Parathyroid adenoma (tissue), 2 donors: Measurements from ENCODE around the gene UCP2.

Experiments
- H2AFZ ChIP-seq: fragments of 300-600 bp; sonication (generic); one replicate; pipeline ENCODE4 v1.7.0; 2017; ENCODE audit warnings: antibody characterized with exemption, mild to moderate bottlenecking
- H3K27ac ChIP-seq: fragments of 300-600 bp; sonication (generic); one replicate; pipeline ENCODE4 v1.7.0; 2017
- H3K27me3 ChIP-seq: fragments of 300-600 bp; sonication (generic); one replicate; pipeline ENCODE4 v1.7.0; 2017; ENCODE audit warnings: low read length; ENCODE audit not compliant: control insufficient read depth, insufficient read depth
- H3K36me3 ChIP-seq: fragments of 300-600 bp; sonication (generic); one replicate; pipeline ENCODE4 v1.7.0; 2017; ENCODE audit warnings: low read length; ENCODE audit not compliant: control insufficient read depth, insufficient read depth
- H3K4me1 ChIP-seq: fragments of 300-600 bp; sonication (generic); one replicate; pipeline ENCODE4 v1.7.0; 2017; ENCODE audit warnings: control low read depth
- H3K4me2 ChIP-seq: fragments of 300-600 bp; sonication (generic); one replicate; pipeline ENCODE4 v1.7.0; 2017; ENCODE audit warnings: low read length
- H3K4me3 ChIP-seq: fragments of 300-600 bp; sonication (generic); one replicate; pipeline ENCODE4 v1.7.0; 2017; ENCODE audit warnings: low read depth, low read length
- H3K79me2 ChIP-seq: fragments of 300-600 bp; sonication (generic); one replicate; pipeline ENCODE4 v1.7.0; 2017; ENCODE audit warnings: control low read depth
- H3K9ac ChIP-seq: fragments of 300-600 bp; sonication (generic); one replicate; pipeline ENCODE4 v1.7.0; 2017; ENCODE audit warnings: mild to moderate bottlenecking
- H3K9me3 ChIP-seq: fragments of 300-600 bp; sonication (generic); one replicate; pipeline ENCODE4 v1.7.0; 2017; ENCODE audit warnings: low read length; ENCODE audit not compliant: control insufficient read depth
- TF ChIP-seq, protein P1 (sequence below): fragments of 300-600 bp; sonication (generic); IDR thresholded peaks from one replicate; pipeline ENCODE4 v1.7.0; 2017; ENCODE audit warnings: antibody characterized with exemption, mild to moderate bottlenecking
- donor health status: primary hyperparathyroidism.

UCP2 gene

DNA sequence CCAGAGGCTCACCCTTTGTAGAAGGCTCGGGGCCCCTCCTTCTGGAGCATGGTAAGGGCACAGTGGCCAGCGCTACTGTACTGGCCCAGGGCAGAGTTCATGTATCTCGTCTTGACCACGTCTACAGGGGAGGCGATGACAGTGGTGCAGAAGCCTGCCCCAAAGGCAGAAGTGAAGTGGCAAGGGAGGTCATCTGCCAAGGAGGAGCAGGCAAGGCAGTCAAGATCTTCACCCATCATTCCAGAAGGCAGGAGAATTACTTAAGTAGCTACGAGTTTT lies 7.2 kb downstream of the UCP2 start:
- Histone ChIP-seq H3K27ac (no peak overlapping the region), H2AFZ (no peak overlapping the region), H3K27me3 (no peaks in the 10 kb centered on the region), H3K4me1 (no peaks in the 10 kb centered on the region), H3K9me3 (no peaks in the 10 kb centered on the region), H3K36me3 (no peaks in the 10 kb centered on the region), H3K4me3 (no peak overlapping the region), H3K79me2 (no peaks in the 10 kb centered on the region), H3K9ac (no peak overlapping the region), H3K4me2 (no peak overlapping the region)
- TF ChIP-seq, protein P1, sequence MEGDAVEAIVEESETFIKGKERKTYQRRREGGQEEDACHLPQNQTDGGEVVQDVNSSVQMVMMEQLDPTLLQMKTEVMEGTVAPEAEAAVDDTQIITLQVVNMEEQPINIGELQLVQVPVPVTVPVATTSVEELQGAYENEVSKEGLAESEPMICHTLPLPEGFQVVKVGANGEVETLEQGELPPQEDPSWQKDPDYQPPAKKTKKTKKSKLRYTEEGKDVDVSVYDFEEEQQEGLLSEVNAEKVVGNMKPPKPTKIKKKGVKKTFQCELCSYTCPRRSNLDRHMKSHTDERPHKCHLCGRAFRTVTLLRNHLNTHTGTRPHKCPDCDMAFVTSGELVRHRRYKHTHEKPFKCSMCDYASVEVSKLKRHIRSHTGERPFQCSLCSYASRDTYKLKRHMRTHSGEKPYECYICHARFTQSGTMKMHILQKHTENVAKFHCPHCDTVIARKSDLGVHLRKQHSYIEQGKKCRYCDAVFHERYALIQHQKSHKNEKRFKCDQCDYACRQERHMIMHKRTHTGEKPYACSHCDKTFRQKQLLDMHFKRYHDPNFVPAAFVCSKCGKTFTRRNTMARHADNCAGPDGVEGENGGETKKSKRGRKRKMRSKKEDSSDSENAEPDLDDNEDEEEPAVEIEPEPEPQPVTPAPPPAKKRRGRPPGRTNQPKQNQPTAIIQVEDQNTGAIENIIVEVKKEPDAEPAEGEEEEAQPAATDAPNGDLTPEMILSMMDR: no peak

DNA sequence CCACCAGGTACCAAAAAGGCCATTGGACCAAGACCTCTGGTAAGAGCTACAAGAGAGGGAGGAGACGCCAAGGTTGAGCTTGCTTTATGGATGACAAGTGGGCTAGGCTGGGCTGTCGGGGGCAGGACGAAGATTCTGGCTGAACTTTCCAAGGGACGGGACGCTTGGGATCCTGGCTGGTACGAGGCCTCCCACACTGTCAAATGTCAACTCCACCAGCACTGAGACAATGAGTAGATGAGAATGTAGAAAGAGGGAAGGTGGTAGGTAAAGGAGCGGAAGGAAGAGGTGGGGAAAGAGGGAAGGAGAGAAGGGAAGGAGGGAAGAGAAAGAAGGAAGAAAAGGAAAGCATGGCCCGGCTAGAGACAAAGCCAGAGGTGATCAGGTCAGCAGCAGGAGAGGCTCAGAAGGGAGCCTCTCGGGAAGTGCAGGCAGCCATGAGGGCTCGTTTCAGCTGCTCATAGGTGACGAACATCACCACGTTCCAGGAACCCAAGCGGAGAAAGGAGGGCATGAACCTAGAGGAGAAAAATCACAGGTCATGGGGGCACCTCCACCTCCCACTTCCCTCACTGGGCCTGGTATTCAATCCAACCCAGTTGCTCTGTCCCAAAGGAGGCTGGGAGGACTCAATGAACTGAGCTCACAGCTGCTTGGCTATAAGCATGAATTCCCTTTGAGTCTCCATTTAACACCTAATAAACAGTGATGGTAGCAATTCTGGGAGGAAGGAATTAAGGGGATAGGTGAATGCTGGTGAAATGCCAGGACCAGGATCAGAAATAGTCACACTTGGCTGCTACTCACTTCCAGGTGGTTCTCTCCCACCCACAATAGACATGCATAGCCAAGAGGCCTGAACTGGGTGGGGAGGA lies 7.8 kb downstream of the UCP2 start:
- Histone ChIP-seq H3K36me3 (no peaks in the 10 kb centered on the region), H3K27ac (no peak overlapping the region), H3K4me1 (no peaks in the 10 kb centered on the region), H3K27me3 (no peaks in the 10 kb centered on the region), H3K9me3 (no peaks in the 10 kb centered on the region), H3K4me3 (no peak overlapping the region), H3K4me2 (no peak overlapping the region), H2AFZ (no peak overlapping the region), H3K9ac (no peak overlapping the region), H3K79me2 (no peaks in the 10 kb centered on the region)
- TF ChIP-seq, protein P1: no peak

DNA sequence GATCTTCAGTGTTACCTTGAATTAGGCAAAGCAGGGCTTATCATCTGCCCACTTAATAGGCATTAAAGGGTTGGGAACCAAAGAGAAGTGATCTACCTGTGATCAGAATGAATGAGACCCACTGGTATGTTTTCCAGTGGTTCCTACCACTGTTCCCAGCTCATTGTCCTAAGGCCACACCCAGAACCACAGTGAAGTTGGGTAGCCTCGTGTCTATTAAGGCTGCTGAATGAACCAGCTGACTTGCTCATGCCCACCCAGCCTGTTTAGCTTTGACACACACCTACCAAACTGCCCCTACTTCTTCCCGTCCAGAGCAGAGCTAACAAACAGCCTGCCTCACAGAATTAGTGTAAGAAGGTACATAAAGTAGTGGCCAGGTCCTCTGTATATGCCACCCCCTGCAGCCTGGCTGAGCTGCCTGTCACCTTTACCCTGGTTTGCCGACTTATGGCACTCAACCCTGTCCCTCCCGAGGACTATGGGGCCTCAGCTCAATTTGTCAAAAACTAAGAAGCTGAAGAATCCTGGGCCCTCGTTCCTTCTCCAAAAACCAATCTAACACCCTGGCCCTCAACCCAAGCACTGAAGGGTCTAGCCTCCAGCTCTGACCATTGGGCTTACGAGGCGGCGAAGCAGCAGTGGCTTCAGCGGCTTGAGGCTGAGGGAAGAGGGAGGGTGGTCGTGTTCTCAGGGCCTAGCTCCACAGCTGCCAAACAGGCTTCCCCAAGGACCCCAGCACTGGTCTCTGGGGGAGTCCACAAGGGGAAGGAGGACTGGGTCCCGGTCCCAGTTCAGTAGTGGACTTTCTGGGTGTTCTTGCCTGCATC lies 9.8 kb downstream of the UCP2 start:
- no peaks in the 10 kb centered on the region for H3K27me3 ChIP-seq
- H2AFZ ChIP-seq: no peak overlapping the region
- no peaks in the 10 kb centered on the region for H3K79me2 ChIP-seq
- no peak overlapping the region for H3K27ac ChIP-seq
- H3K4me3 ChIP-seq: no peak overlapping the region
- H3K36me3 ChIP-seq: no peaks in the 10 kb centered on the region
- H3K4me1 ChIP-seq: no peaks in the 10 kb centered on the region
- H3K4me2 ChIP-seq: no peak overlapping the region
- TF ChIP-seq, protein P1: no peak
- H3K9me3 ChIP-seq: no peaks in the 10 kb centered on the region
- H3K9ac ChIP-seq: no peak overlapping the region

DNA sequence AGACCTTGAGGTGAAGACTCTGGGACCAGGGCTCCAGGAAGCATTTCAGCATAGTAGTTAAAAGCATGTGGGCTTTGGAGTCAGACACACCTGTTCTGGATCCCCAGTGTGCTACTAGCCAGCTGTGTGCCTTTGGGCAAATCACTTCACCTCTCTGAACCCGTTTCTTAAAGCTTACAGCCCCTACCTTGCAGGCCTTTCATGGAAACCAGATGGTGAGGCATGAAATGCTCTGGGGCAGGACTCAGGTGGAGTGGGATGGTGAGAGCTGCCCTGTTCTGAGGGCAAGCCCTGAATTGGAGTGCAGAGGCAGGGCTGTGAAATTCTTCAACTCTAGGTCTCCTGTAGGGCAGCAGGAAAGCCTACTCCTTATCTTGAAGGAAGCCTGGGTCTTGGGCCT lies 10.5 kb downstream of the UCP2 start:
- H3K36me3 ChIP-seq: no peaks in the 10 kb centered on the region
- no peaks in the 10 kb centered on the region for H3K27me3 ChIP-seq
- no peak overlapping the region for H2AFZ ChIP-seq
- no peak overlapping the region for H3K27ac ChIP-seq
- H3K4me2 ChIP-seq: no peak overlapping the region
- TF ChIP-seq, protein P1: no peak
- H3K4me1 ChIP-seq: no peaks in the 10 kb centered on the region
- no peak overlapping the region for H3K4me3 ChIP-seq
- H3K9ac ChIP-seq: no peak overlapping the region
- H3K79me2 ChIP-seq: no peaks in the 10 kb centered on the region
- H3K9me3 ChIP-seq: no peaks in the 10 kb centered on the region
